ENCODE results near the gene DONSON.

The DONSON gene

GRCh38 chr21:33557447-33557846 is 31.0 kb downstream of the DONSON start:
- DNase-seq (ENCODE audit: low spot score): no peak
- in situ Hi-C loops (cut with MboI; ENCODE audit: low pct_unique_long_range_greater_than_20kb, low sequenced_read_pairs, unreplicated experiment): no loop called here
- no peak for TF ChIP-seq CTCF (IDR thresholded peaks at IDR 0.05; ENCODE audit: extremely low read depth, insufficient read depth, missing control alignments)

GRCh38 chr21:33554982-33555344 is 33.5 kb downstream of the DONSON start:
- no peak for TF ChIP-seq CTCF (IDR thresholded peaks at IDR 0.05; ENCODE audit: extremely low read depth, insufficient read depth, missing control alignments)
- DNase-seq (ENCODE audit: low spot score): no peak
- in situ Hi-C loops (cut with MboI; ENCODE audit: low pct_unique_long_range_greater_than_20kb, low sequenced_read_pairs, unreplicated experiment): no loop called here

GRCh38 chr21:33554236-33554981 is 34.1 kb downstream of the DONSON start:
- no peak for TF ChIP-seq CTCF (IDR thresholded peaks at IDR 0.05; ENCODE audit: extremely low read depth, insufficient read depth, missing control alignments)
- DNase-seq (ENCODE audit: low spot score): no peak

GRCh38 chr21:33552999-33553598 is 35.4 kb downstream of the DONSON start:
- DNase-seq (ENCODE audit: low spot score): no peak
- no peak for TF ChIP-seq CTCF (IDR thresholded peaks at IDR 0.05; ENCODE audit: extremely low read depth, insufficient read depth, missing control alignments)
- in situ Hi-C loops (cut with MboI; ENCODE audit: low pct_unique_long_range_greater_than_20kb, low sequenced_read_pairs, unreplicated experiment): no loop called here

More at GRCh38 chr21:33554236-33554981, 34.1 kb downstream of the DONSON start:
- in situ Hi-C loops (cut with MboI; ENCODE audit: low pct_unique_long_range_greater_than_20kb, low sequenced_read_pairs, unreplicated experiment): no loop called here

- no peak for TF ChIP-seq CTCF (IDR thresholded peaks at IDR 0.05; ENCODE audit: extremely low read depth, insufficient read depth, missing control alignments)
- no peak for DNase-seq (ENCODE audit: low spot score)
- in situ Hi-C loops (cut with MboI; ENCODE audit: low pct_unique_long_range_greater_than_20kb, low sequenced_read_pairs, unreplicated experiment): no loop called here
Measured at GRCh38 chr21:33552093-33552998, 36.1 kb downstream of the DONSON start.

- TF ChIP-seq CTCF (IDR thresholded peaks at IDR 0.05; ENCODE audit: extremely low read depth, insufficient read depth, missing control alignments): no peak
- in situ Hi-C loops (cut with MboI; ENCODE audit: low pct_unique_long_range_greater_than_20kb, low sequenced_read_pairs, unreplicated experiment): no loop called here
- no peak for DNase-seq (ENCODE audit: low spot score)
Measured at GRCh38 chr21:33551664-33552063, 36.8 kb downstream of the DONSON start.

Measured in GM13977 (cell line).